Activated CD4-positive, alpha-beta T cell treated with anti-CD3 and anti-CD28 coated beads for 4 hours (primary cell): ENCODE data around the gene DDR1.
"Not testable (repeated sequence)": the region's sequence is repeated elsewhere in the genome, so short reads cannot be mapped to it uniquely, and the experiment has no call there.

ENCODE experiments used
- DNase-seq, 2 donors: peaks; one replicate each; pipeline ENCODE4 v3.0.0-alpha.2; 2020

The DDR1 gene

GRCh38 chr6:30883685-30884520, at the start of gene DDR1:
DDR1 (plus strand) TSS chr6:30884519; CDS start chr6:30888730, 4,211 bp downstream.
- DNase-seq, result peak; percentile 43 to 55

- no peak for DNase-seq
Measured at GRCh38 chr6:30834646-30835045, 49.7 kb upstream of the DDR1 start.

- DNase-seq, result no peak
Measured at GRCh38 chr6:30835576-30835975, 48.7 kb upstream of the DDR1 start.

GRCh38 chr6:30836431-30836866, 47.9 kb upstream of the DDR1 start:
- no peak for DNase-seq

- DNase-seq, result no peak
Measured at GRCh38 chr6:30836957-30837356, 47.4 kb upstream of the DDR1 start.

DNA sequence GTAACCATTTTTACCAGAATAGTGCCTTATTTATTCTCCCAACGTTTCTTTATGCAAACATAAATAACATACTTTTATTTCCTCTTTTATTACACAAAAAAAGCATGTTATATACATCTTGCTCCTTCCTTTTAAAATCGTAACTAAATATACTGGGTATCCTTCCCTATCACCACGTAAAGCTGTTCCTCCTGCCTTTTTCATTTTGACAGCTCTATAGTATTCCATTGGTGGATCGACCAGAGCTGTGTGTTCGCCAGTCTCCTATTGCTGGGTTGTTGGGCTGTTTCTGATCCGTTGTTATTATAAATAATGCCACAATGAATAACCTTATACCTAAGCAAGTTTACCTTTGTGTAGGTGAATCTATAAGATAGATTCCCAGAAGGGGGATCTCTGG, 46.9 kb upstream of the DDR1 start:
- no peak for DNase-seq

GRCh38 chr6:30837870-30838269, 46.4 kb upstream of the DDR1 start:
- no peak for DNase-seq

- DNase-seq, result no peak
Measured at GRCh38 chr6:30839671-30840070, 44.6 kb upstream of the DDR1 start.

- DNase-seq, result no peak
Measured at GRCh38 chr6:30840084-30840934, 44.0 kb upstream of the DDR1 start.

DNA sequence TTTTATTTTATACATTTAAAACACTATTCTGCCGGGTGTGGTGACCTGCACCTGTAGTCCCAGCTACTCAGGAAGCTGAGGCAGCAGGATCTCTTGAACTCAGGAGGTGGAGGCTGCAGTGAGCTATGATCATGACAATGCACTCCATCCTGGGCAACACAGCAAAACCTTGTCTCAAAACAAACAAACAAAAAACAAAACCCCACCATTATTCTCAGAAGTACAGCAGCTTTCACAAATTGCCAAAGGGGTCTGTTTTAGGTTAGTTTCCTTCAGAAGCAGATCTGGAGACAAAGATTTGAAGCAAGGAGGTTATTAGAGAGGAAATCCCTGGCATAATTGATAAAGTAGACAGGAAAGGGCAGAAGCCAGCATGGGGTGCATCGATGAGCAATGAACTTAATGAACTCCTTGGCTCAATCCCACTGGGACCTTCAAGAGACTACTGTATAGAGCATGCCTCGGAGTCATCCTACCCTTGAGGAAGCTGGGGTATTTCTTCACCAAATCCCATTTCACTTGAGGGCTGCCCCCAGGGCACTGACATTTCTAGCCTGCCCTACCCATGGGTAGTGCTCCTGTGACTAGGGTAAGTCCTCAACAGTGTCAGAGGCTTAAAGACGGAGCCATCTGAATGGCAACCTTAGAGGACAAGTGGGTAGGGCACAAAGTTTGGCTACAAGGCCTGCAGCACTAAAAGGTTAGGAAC, 43.2 kb upstream of the DDR1 start:
- DNase-seq, result no peak

- no peak for DNase-seq
Measured at GRCh38 chr6:30841644-30842504, 42.4 kb upstream of the DDR1 start.

- no peak for DNase-seq
Measured at GRCh38 chr6:30842754-30843610, 41.3 kb upstream of the DDR1 start.

- DNase-seq, result no peak
Measured at GRCh38 chr6:30843611-30843998, 40.7 kb upstream of the DDR1 start.

- DNase-seq, result no peak
Measured at GRCh38 chr6:30844118-30844535, 40.2 kb upstream of the DDR1 start.

GRCh38 chr6:30845183-30845582, 39.1 kb upstream of the DDR1 start:
- DNase-seq, result no peak

DNA sequence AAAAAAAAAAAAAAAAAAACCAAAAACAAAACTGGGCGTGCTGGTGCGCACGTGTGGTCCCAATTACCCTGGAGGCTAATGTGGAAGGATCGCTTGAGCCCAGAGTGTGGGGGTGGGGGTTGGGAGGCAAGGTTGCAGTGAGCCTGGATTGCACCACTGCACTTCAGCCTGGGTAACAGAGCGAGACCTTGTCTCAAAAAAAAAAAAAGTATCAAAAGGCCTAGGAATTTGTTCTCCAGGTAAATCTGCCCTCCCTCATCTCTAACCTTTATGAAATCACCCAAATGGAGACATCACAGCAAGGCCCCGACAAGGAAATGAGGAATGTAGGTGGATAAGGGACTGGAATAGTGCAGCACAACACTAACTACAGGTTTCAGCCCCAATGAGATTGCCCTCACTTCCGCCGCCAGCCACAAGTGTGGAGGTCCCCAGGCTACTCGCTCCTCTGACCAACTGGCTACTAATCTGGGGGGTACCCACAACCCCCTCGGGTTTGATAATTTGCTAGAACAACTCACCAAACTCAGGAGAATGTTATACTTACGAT, 36.8 kb upstream of the DDR1 start:
- DNase-seq, result no peak

DNA sequence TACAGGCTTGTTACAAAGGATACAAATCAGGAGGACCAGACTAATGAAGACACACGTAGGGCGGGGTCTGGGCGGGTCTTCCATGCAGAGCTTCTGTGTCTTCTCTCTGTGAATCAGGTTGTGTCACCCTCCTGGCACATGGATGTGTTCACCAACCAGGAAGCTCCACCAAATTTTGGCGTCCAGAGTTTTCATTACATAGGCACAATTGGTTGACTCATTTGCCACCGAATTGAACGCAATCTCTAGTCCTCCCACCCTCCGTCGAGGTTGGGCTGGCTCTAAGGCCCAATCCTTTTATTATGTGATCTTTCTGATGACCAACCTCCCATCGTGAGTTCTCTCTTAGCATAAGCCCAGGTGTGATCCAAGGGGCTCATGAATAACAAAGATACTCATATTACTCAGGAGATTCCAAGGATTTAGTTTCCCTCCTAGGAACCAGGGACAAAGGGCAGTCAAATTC, 36.3 kb upstream of the DDR1 start:
- no peak for DNase-seq

DNA sequence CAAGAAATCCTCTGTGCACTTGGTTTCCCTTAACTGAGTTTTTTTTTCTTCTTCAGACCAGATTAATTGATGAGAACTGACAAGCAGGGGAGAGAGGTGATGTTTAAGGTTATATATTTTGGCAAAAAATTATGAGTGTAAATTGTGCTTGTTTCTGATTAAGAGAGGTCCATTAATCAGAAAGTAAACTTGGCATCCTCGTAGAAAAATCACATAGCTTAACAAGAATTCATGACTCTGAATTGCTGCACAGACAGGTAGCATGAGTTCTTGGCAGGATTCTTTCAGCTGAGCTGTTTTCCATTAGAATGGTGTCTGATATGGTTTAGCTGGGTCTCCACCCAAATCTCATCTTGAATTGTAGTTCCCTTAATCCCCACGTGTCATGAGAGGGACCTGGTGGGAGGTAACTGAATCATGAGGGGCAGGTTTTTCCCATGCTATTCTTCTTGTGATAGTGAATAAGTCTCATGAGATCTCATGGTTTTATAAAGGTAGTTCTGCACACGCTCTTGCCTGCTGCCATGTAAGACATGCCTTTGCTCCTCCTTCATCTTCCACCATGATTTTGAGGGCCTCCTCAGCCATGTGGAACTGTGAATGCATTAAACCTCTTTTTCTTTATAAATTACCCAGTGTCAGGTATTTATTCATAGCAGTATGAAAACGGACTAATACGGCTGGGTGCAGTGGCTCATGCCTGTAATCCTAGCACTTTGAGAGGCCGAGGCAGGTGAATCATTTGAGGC, 34.2 kb upstream of the DDR1 start:
- no peak for DNase-seq

- not testable (repeated sequence) for DNase-seq
Measured at GRCh38 chr6:30852459-30852858, 31.9 kb upstream of the DDR1 start.
